HepG2 (cell line): ENCODE results near the gene MAGEB6. TPM values are rescaled to one million over a fixed set of nuclear protein-coding genes. Genes with fewer than 3 reads are reported as not detected.

Source experiments
- ATAC-seq: fragments of 200-7000 bp; cut with Tn5 transposase; 3 replicates; pipeline ENCODE4 v1.9.1; 2020; ENCODE audit warnings: mild to moderate bottlenecking, moderate library complexity
- BruUV-seq: library from RNA; stranded (reverse); fragments of 400-500 nt; replicated peaks from 2 replicates; lab custom pipeline; 2021; lab: Mats Ljungman, UMichigan
- CTCF ChIA-PET: fragments of 300-600 bp; formaldehyde crosslinking; extraction: SDS; loops from one replicate; lab custom pipeline; 2021; ENCODE audit warnings: low total read pairs, inconsistent platforms, low intra/inter-chr PET ratio; lab: Yijun Ruan, JAX
- POLR2A ChIA-PET: fragments of 350-600 bp; sonication (Branson Sonifier 250); formaldehyde crosslinking; loops from one replicate; lab custom pipeline; 2020; ENCODE audit warnings: antibody characterized with exemption, inconsistent platforms; lab: Yijun Ruan, JAX
- DNase-seq: peaks from one replicate; pipeline ENCODE4 v3.0.0-alpha.2; 2015; ENCODE audit warnings: low spot score
- FAIRE-seq: peaks from 3 replicates; lab custom pipeline; 2011; peaks lifted over from hg19 to GRCh38; lab: Jason Lieb, UNC
- H2AFZ ChIP-seq: one replicate; pipeline ENCODE4 v1.6.1; 2011; ENCODE audit warnings: low read length, inconsistent platforms
- H3K27ac ChIP-seq: fragments of 300-600 bp; 3 replicates; pipeline ENCODE4 v1.8.0; 2011; ENCODE audit warnings: mixed run types, mild to moderate bottlenecking, mixed read lengths, low read length, inconsistent platforms; ENCODE audit not compliant: insufficient read depth; ENCODE audit errors: extremely low read length
- H3K27me3 ChIP-seq, 2 experiments: fragments of 200-600 bp in 1 of 2; 2 replicates in 1 of 2; 3 replicates in 1 of 2; pipeline versions ENCODE4 v1.6.0 to v1.8.0; 2011; ENCODE audit warnings: low read length in 2 of 2, mild to moderate bottlenecking in 2 of 2, moderate library complexity in 2 of 2, inconsistent platforms in 1 of 2; ENCODE audit not compliant: insufficient read depth in 2 of 2, control insufficient read depth in 1 of 2
- H3K36me3 ChIP-seq, 2 experiments: fragments of 200-600 bp in 1 of 2; replicated peaks in 1 of 2; 2 replicates in 1 of 2; 3 replicates in 1 of 2; pipeline versions ENCODE4 v1.5.1 to v1.8.0; 2011; ENCODE audit warnings: low read length in 2 of 2, inconsistent platforms in 1 of 2; ENCODE audit not compliant: insufficient read depth in 2 of 2, control insufficient read depth in 1 of 2
- H3K4me1 ChIP-seq: 2 replicates; pipeline ENCODE4 v1.5.1; 2012; ENCODE audit warnings: low read length, inconsistent platforms; ENCODE audit not compliant: insufficient read depth
- H3K4me2 ChIP-seq: 2 replicates; pipeline ENCODE4 v1.6.0; 2011; ENCODE audit warnings: low read depth, low read length, inconsistent platforms
- H3K4me3 ChIP-seq, 3 experiments: fragments of 200-600 bp in 1 of 3; sonication (generic), shearing (Covaris generic) in 1 of 3; replicated peaks in 1 of 3; 2 replicates each; pipeline ENCODE4 v1.5.1; 2011 to 2016; ENCODE audit warnings: low read length in 3 of 3, inconsistent platforms in 2 of 3, low read depth in 2 of 3, mild to moderate bottlenecking in 2 of 3, control low read depth in 1 of 3, mixed read lengths in 1 of 3; ENCODE audit not compliant: insufficient read depth in 1 of 3
- H3K79me2 ChIP-seq: one replicate; pipeline ENCODE4 v1.6.1; 2011; ENCODE audit warnings: low read length, inconsistent platforms; ENCODE audit not compliant: insufficient read depth
- H3K9ac ChIP-seq: 2 replicates; pipeline ENCODE4 v1.6.0; 2011; ENCODE audit warnings: mild to moderate bottlenecking, low read depth, low read length, inconsistent platforms; ENCODE audit not compliant: insufficient read depth
- H3K9me3 ChIP-seq: 2 replicates; pipeline ENCODE4 v1.5.1; 2012; ENCODE audit warnings: mild to moderate bottlenecking, low read length
- H4K20me1 ChIP-seq: 2 replicates; pipeline ENCODE4 v1.6.0; 2011; ENCODE audit warnings: inconsistent platforms, mild to moderate bottlenecking, low read length, moderate library complexity; ENCODE audit not compliant: insufficient read depth
- ARNT2 ChIP-seq: sonication (generic); formaldehyde crosslinking; IDR thresholded peaks from 2 replicates; pipeline ENCODE4 v1.8.0; 2022; ENCODE audit warnings: mild to moderate bottlenecking, low read depth, missing genetic modification reagents, moderate library complexity
- CREM ChIP-seq, 2 experiments: sonication (generic) in 1 of 2; formaldehyde crosslinking in 1 of 2; IDR thresholded peaks; 2 replicates each; pipeline versions ENCODE4 v1.4.0 to v1.6.1; 2016 to 2020; ENCODE audit warnings: antibody characterized with exemption in 1 of 2, mild to moderate bottlenecking in 1 of 2, missing genetic modification reagents in 1 of 2
- FOXK1 ChIP-seq: sonication (generic); formaldehyde crosslinking; IDR thresholded peaks from 2 replicates; pipeline ENCODE4 v1.4.0; 2020; ENCODE audit warnings: low read depth, missing genetic modification reagents, borderline replicate concordance
- GATAD1 ChIP-seq: IDR thresholded peaks from 2 replicates; pipeline ENCODE4 v1.6.1; 2016; ENCODE audit warnings: missing genetic modification reagents, missing compliant biosample characterization
- KLF13 ChIP-seq: sonication (generic); formaldehyde crosslinking; IDR thresholded peaks from 2 replicates; pipeline ENCODE4 v1.4.0; 2020; ENCODE audit warnings: mild to moderate bottlenecking, missing genetic modification reagents
- NFKB2 ChIP-seq: sonication (generic); formaldehyde crosslinking; IDR thresholded peaks from 2 replicates; pipeline ENCODE4 v1.4.0; 2020; ENCODE audit warnings: missing genetic modification reagents, borderline replicate concordance
- SRY ChIP-seq: sonication (generic); formaldehyde crosslinking; IDR thresholded peaks from 2 replicates; pipeline ENCODE4 v1.8.0; 2022; ENCODE audit warnings: mild to moderate bottlenecking, missing genetic modification reagents
- THYN1 ChIP-seq: sonication (generic); formaldehyde crosslinking; IDR thresholded peaks from 2 replicates; pipeline ENCODE4 v1.8.1; 2023; ENCODE audit warnings: low read depth, mild to moderate bottlenecking, moderate library complexity, missing genetic modification reagents, borderline replicate concordance
- ZIK1 ChIP-seq: sonication (generic); formaldehyde crosslinking; IDR thresholded peaks from 2 replicates; pipeline ENCODE4 v1.5.0; 2020; ENCODE audit warnings: mild to moderate bottlenecking, low read depth, missing genetic modification reagents, borderline replicate concordance
- ZNF230 ChIP-seq: sonication (generic); formaldehyde crosslinking; IDR thresholded peaks from 2 replicates; pipeline ENCODE4 v1.4.0; 2020; ENCODE audit warnings: mild to moderate bottlenecking, missing genetic modification reagents
- ZNF253 ChIP-seq: sonication (generic); formaldehyde crosslinking; IDR thresholded peaks from 2 replicates; pipeline ENCODE4 v1.8.0; 2022; ENCODE audit warnings: mild to moderate bottlenecking, missing genetic modification reagents, borderline replicate concordance
- ZNF563 ChIP-seq: sonication (generic); formaldehyde crosslinking; IDR thresholded peaks from 2 replicates; pipeline ENCODE4 v1.8.0; 2022; ENCODE audit warnings: mild to moderate bottlenecking, moderate library complexity, missing genetic modification reagents
- ZNF615 ChIP-seq: sonication (generic); formaldehyde crosslinking; IDR thresholded peaks from 2 replicates; pipeline ENCODE4 v1.5.0; 2020; ENCODE audit warnings: mild to moderate bottlenecking, missing genetic modification reagents, borderline replicate concordance
- WGBS: methylation state at CpG from one replicate; pipeline ENCODE4 v1.1.6; 2017; ENCODE audit warnings: low lambda C conversion rate; 5-methylcytosine and 5-hydroxymethylcytosine counted together
- in situ Hi-C: cut with HindIII; loops from 2 replicates; pipeline ENCODE4 v1.10.0; 2017; ENCODE audit warnings: low pct_unique_long_range_greater_than_20kb; ENCODE audit not compliant: extremely low pct_ligation_motif_present
- intact Hi-C: fragments of 100-400 bp; cut with micrococcal nuclease; formaldehyde crosslinking; loops from one replicate; pipeline ENCODE4 v1.10.0; 2022; ENCODE audit not compliant: unreplicated experiment
- polyA plus RNA-seq, 8 experiments: library from polyadenylated mRNA; depleted of rRNA in 3 of 8; stranded (reverse) in 7 of 8; unstranded in 1 of 8; fragments of >200 nt; fragmentation: Illumina TruSeq in 4 of 8; extraction: Trizol in 4 of 8; gene quantifications; 2 replicates each; pipeline versions ENCODE4 v1.2.1 to v1.2.3, GENCODE V29; 2011 to 2016; ENCODE audit warnings: low read depth in 4 of 8, missing spikeins in 1 of 8, mixed read lengths in 1 of 8; ENCODE audit not compliant: insufficient read depth in 1 of 8
- total RNA-seq, 5 experiments: library from RNA; depleted of rRNA; stranded (reverse); fragments of >200 nt; fragmentation: Illumina TruSeq; extraction: Trizol; gene quantifications; 2 replicates each; pipeline ENCODE4 v1.2.3, GENCODE V29; 2016; ENCODE audit warnings: low read depth in 1 of 5
- TF ChIP-seq, protein P1 (sequence below): sonication (generic); formaldehyde crosslinking; IDR thresholded peaks from 2 replicates; pipeline ENCODE4 v1.8.0; 2022; ENCODE audit warnings: mild to moderate bottlenecking, missing genetic modification reagents
- TF ChIP-seq, protein P2 (sequence below): sonication (generic); formaldehyde crosslinking; IDR thresholded peaks from 2 replicates; pipeline ENCODE4 v1.5.0; 2020; ENCODE audit warnings: missing genetic modification reagents
- TF ChIP-seq, protein P3 (sequence below): sonication (generic); formaldehyde crosslinking; conservative IDR thresholded peaks from 2 replicates; pipeline ENCODE4 v1.4.0; 2020; ENCODE audit warnings: missing genetic modification reagents

MAGEB6 gene
- total and polyA plus RNA-seq, 2 of the 13 experiments (the other 11 are each of a cell fraction or from before 2014, with no cell fraction given): 0.04 TPM; not detected in 1

DNA sequence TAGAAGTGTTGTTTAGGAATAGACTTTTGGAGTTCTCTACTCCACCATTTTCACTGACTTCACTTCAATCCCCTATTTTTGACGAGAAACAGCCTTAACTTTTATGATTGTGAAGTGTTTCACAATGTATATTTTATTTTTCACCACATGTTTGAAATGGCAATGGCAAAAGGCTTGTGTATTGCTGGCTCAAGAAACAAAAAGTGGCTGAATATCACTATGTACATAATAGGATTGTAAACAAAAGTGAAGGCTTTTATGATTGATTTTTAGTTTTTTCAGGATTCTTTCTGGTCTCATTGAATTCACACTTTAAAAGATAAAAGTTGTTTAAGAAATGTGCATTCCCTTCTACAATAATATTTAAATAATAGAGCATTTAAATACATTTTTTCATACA lies 41.9 kb downstream of the MAGEB6 start:
- H3K4me2 ChIP-seq: no peak overlapping the region
- intact Hi-C loops (no loop called here), in situ Hi-C loops (no loop called here)
- H3K27me3 ChIP-seq: no peaks in the 10 kb centered on the region
- H2AFZ ChIP-seq: no peak overlapping the region
- BruUV-seq: no TSS peak
- no peak for ATAC-seq
- no peak overlapping the region for H3K4me3 ChIP-seq
- ChIA-PET POLR2A (no interaction called here), CTCF (no interaction called here)
- no peaks in the 10 kb centered on the region for H3K36me3 ChIP-seq
- FAIRE-seq: no peak
- no peaks in the 10 kb centered on the region for H3K79me2 ChIP-seq
- no peak overlapping the region for H3K9ac ChIP-seq
- H3K9me3 ChIP-seq: peaks cover 12% of the 10 kb centered on the region
- TF ChIP-seq ZNF230 (no peak), ARNT2 (CRISPR knock-in tag) (no peak), ZIK1 (CRISPR knock-in tag) (no peak), ZNF563 (no peak), ZNF253 (CRISPR knock-in tag) (no peak), THYN1 (CRISPR knock-in tag) (no peak), KLF13 (CRISPR knock-in tag) (no peak), SRY (CRISPR knock-in tag) (no peak), ZNF615 (no peak), GATAD1 (no peak), FOXK1 (CRISPR knock-in tag) (no peak), NFKB2 (CRISPR knock-in tag) (no peak), CREM (IDR thresholded peaks at IDR 0.05) (no peak), CREM (CRISPR knock-in tag; IDR thresholded peaks at IDR 0.05) (no peak)
- TF ChIP-seq, protein P1, sequence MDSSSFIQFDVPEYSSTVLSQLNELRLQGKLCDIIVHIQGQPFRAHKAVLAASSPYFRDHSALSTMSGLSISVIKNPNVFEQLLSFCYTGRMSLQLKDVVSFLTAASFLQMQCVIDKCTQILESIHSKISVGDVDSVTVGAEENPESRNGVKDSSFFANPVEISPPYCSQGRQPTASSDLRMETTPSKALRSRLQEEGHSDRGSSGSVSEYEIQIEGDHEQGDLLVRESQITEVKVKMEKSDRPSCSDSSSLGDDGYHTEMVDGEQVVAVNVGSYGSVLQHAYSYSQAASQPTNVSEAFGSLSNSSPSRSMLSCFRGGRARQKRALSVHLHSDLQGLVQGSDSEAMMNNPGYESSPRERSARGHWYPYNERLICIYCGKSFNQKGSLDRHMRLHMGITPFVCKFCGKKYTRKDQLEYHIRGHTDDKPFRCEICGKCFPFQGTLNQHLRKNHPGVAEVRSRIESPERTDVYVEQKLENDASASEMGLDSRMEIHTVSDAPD: no peak
- TF ChIP-seq, protein P2, sequence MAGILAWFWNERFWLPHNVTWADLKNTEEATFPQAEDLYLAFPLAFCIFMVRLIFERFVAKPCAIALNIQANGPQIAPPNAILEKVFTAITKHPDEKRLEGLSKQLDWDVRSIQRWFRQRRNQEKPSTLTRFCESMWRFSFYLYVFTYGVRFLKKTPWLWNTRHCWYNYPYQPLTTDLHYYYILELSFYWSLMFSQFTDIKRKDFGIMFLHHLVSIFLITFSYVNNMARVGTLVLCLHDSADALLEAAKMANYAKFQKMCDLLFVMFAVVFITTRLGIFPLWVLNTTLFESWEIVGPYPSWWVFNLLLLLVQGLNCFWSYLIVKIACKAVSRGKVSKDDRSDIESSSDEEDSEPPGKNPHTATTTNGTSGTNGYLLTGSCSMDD (CRISPR knock-in tag): no peak
- TF ChIP-seq, protein P3, sequence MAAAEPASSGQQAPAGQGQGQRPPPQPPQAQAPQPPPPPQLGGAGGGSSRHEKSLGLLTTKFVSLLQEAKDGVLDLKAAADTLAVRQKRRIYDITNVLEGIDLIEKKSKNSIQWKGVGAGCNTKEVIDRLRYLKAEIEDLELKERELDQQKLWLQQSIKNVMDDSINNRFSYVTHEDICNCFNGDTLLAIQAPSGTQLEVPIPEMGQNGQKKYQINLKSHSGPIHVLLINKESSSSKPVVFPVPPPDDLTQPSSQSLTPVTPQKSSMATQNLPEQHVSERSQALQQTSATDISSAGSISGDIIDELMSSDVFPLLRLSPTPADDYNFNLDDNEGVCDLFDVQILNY (CRISPR knock-in tag): no peak
- H3K4me1 ChIP-seq: no peaks in the 10 kb centered on the region
- no peaks in the 10 kb centered on the region for H4K20me1 ChIP-seq
- WGBS: 0% methylated on average over 1 of the region's 1 CpG
- no peak overlapping the region for H3K27ac ChIP-seq
- DNase-seq: no peak
